Measurements from ENCODE around the gene GSTM4. TPM values are rescaled to one million over a fixed set of nuclear protein-coding genes. Genes with fewer than 3 reads are reported as not detected.

The GSTM4 gene
- total and polyA plus RNA-seq, 2 of the 8 experiments (the other 6 are each of a cell fraction or from before 2014, with no cell fraction given): 11.3 to 31.4 TPM

DNA sequence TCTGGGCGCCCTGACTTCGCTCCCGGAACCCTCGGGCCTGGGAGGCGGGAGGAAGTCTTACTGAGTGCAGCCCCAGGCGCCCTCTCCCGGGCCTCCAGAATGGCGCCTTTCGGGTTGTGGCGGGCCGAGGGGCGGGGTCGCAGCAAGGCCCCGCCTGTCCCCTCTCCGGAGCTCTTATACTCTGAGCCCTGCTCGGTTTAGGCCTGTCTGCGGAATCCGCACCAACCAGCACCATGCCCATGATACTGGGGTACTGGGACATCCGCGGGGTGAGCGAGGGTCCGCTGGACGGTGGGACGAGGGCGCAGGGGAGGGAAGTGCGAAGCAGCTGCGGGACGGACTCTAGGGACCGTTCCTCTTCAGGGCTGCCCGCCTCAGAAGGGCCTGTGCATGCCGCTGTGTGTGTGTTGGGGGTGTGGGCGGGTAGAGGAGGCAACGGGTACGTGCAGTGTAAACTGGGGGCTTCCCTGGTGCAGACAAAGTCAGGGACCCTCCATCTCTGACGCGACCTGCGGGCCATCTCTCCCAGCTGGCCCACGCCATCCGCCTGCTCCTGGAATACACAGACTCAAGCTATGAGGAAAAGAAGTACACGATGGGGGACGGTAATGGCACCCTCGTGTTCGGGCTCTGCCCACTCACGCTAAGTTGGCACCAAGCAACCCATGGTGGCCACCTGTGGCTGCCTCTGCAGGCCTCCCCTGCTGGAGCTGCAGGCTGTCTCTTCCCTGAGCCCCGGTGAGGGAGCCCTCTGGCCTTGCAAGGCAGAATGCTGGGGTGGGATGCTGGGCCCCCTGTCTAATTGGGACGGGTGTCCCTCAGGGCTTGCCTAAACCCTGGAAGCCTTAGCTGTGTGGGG, 32.0 kb downstream of the GSTM4 start, which contains the start of gene GSTM1:
GSTM1 (plus strand) TSS at position 177 of the 859 bp plus-strand sequence; CDS start at position 234, 57 bp downstream.
- Histone ChIP-seq H3K27ac (ENCODE audit: low read depth, low read length) (no peak within 1 kb of the TSS), H3K4me3 (ENCODE audit: extremely low read depth in 1 of 4, insufficient read depth in 2 of 4, low read depth in 3 of 4, low read length in 4 of 4) (peak within 1 kb of the TSS; percentile 45 to 62 (median 50)), H4K5ac (ENCODE audit: insufficient read length, low read depth, low read length) (peak within 1 kb of the TSS; percentile 91), H3K23me2 (ENCODE audit: low read depth, low read length) (peaks cover 4% of the 10 kb centered on the region; the same call in 1 of the 2 replicates), H2BK15ac (ENCODE audit: low read length) (0 out of 2 replicates have a peak within 1 kb of the TSS, but pooled peaks have one; percentile 95), H3K27me3 (replicated peaks in 1 of 4; ENCODE audit: control insufficient read depth in 3 of 4, extremely low read depth in 1 of 4, insufficient read depth in 3 of 4, low read length in 3 of 4) (no peaks in the 10 kb centered on the region), H3K18ac (ENCODE audit: extremely low read depth, low read length) (peak within 1 kb of the TSS; percentile 99), H3K4me2 (ENCODE audit: insufficient read depth in 1 of 2, low read depth in 2 of 2, low read length in 2 of 2) (peak within 1 kb of the TSS; percentile 63 to 90), H3K4ac (replicated peaks; ENCODE audit: insufficient read length, low read depth, low read length) (peak within 1 kb of the TSS; percentile 78), H2BK120ac (replicated peaks; ENCODE audit: low read depth, low read length) (no peak within 1 kb of the TSS), H2BK12ac (ENCODE audit: low read depth, low read length) (peak within 1 kb of the TSS; percentile 22; the same call in 1 of the 2 replicates), H4K8ac (ENCODE audit: extremely low read depth, insufficient read depth, low read length) (peak within 1 kb of the TSS; percentile 96), H3K4me1 (replicated peaks in 1 of 4; ENCODE audit: control insufficient read depth in 3 of 4, insufficient read depth in 4 of 4, low read length in 3 of 4) (peaks cover 0 to 5% (median 3%) of the 10 kb centered on the region in 4 experiments; a peak in 3 of 7 replicates), H4K20me1 (replicated peaks in 1 of 2; ENCODE audit: control insufficient read depth in 1 of 2, insufficient read depth in 2 of 2, low read length in 2 of 2) (no peaks in the 10 kb centered on the region), H2BK5ac (ENCODE audit: low read depth, low read length) (no peak within 1 kb of the TSS; the same call in 1 of the 2 replicates), H3K56ac (replicated peaks; ENCODE audit: insufficient read length, low read depth, low read length) (no peak within 1 kb of the TSS), H3K9ac (replicated peaks in 1 of 4; ENCODE audit: extremely low read depth in 1 of 4, low read depth in 3 of 4, low read length in 3 of 4) (peak within 1 kb of the TSS in 3 of 4 experiments; percentile 69 to 74 (median 74); a peak in 6 of 7 replicates), H3K79me2 (ENCODE audit: control insufficient read depth in 1 of 2, insufficient read depth in 2 of 2, low read length in 2 of 2) (no peaks in the 10 kb centered on the region), H3K9me3 (ENCODE audit: insufficient read depth in 2 of 2, low read depth in 1 of 2, low read length in 1 of 2) (0 out of 4 replicates have a peak, but pooled peaks cover 0 to 2% of the 10 kb centered on the region in 2 experiments), H3K14ac (ENCODE audit: insufficient read length) (no peak within 1 kb of the TSS), H2BK20ac (ENCODE audit: low read length) (no peak within 1 kb of the TSS), H3K23ac (ENCODE audit: insufficient read length) (no peak within 1 kb of the TSS), H3K79me1 (ENCODE audit: low read depth, low read length) (no peaks in the 10 kb centered on the region), H2AFZ (ENCODE audit: low read length) (peak within 1 kb of the TSS; percentile 98; the same call in 1 of the 2 replicates), H2AK5ac (ENCODE audit: low read depth, low read length) (no peak within 1 kb of the TSS), H4K91ac (replicated peaks; ENCODE audit: insufficient read length, low read length) (peak within 1 kb of the TSS; percentile 91), H3K36me3 (ENCODE audit: control insufficient read depth in 2 of 4, insufficient read depth in 4 of 4, low read length in 3 of 4) (no peaks in the 10 kb centered on the region)
- 25% methylated on average over 40 of the region's 46 CpGs; no CpG with 5 or more reads in 1 of the 2 experiments for WGBS, 2 experiments (ENCODE audit: extremely low coverage in 1 of 2, insufficient coverage in 1 of 2, insufficient read length in 1 of 2, insufficient replicate concordance in 2 of 2, low coverage in 1 of 2, low lambda C conversion rate in 2 of 2, missing lambda C conversion rate in 1 of 2)
- POLR2A ChIA-PET (ENCODE audit: partially characterized antibody): interaction anchor here (0.8 to 1.6 kb wide), 8 partner anchors 17 to 301 kb away, joined by 3 to 5 read pairs (median 4); partner anchors contain the start of gene GSTM4
- FAIRE-seq (no peak), DNase-seq (ENCODE audit: low read depth in 1 of 2, low spot score in 2 of 2) (peak; percentile 49 to 89)
- CTCF ChIA-PET (ENCODE audit: partially characterized antibody): interaction anchor here (0.6 to 5.4 kb wide), 14 partner anchors 8 to 188 kb away, joined by 3 to 60 read pairs (median 4); partner anchors contain the start of gene GSTM4
- no peak for TF ChIP-seq SIX5 (IDR thresholded peaks at IDR 0.05; ENCODE audit: low read depth, low read length)
- TF ChIP-seq RBBP5 (IDR thresholded peaks at IDR 0.05; ENCODE audit: borderline replicate concordance, low read depth, low read length): no peak; the same call in 1 of the 2 replicates
- no peak for TF ChIP-seq HDAC2 (IDR thresholded peaks at IDR 0.05; ENCODE audit: borderline replicate concordance in 1 of 2, low read depth in 2 of 2, low read length in 2 of 2)
- TF ChIP-seq, protein P1, sequence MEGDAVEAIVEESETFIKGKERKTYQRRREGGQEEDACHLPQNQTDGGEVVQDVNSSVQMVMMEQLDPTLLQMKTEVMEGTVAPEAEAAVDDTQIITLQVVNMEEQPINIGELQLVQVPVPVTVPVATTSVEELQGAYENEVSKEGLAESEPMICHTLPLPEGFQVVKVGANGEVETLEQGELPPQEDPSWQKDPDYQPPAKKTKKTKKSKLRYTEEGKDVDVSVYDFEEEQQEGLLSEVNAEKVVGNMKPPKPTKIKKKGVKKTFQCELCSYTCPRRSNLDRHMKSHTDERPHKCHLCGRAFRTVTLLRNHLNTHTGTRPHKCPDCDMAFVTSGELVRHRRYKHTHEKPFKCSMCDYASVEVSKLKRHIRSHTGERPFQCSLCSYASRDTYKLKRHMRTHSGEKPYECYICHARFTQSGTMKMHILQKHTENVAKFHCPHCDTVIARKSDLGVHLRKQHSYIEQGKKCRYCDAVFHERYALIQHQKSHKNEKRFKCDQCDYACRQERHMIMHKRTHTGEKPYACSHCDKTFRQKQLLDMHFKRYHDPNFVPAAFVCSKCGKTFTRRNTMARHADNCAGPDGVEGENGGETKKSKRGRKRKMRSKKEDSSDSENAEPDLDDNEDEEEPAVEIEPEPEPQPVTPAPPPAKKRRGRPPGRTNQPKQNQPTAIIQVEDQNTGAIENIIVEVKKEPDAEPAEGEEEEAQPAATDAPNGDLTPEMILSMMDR (IDR thresholded peaks at IDR 0.05; ENCODE audit: control extremely low read depth in 1 of 3, insufficient read depth in 1 of 3, low read depth in 1 of 3, low read length in 3 of 3): peak in 2 of 3 experiments; percentile 29 to 56; a peak in 3 of 4 replicates
- peak; percentile 37; the same call in 1 of the 2 replicates for TF ChIP-seq PHF8 (conservative IDR thresholded peaks at IDR 0.05; ENCODE audit: low read depth, low read length)
- peak; percentile 60; the same call in 1 of the 2 replicates for TF ChIP-seq TBP (IDR thresholded peaks at IDR 0.05; ENCODE audit: low read depth, low read length)
- 0 out of 2 replicates have a peak, but pooled peaks have one; percentile 52 for TF ChIP-seq POLR2AphosphoS5 (IDR thresholded peaks at IDR 0.05; ENCODE audit: low read depth, low read length)
